SU-DHL-6 (cell line): ENCODE measurements around the gene NRXN2.

ENCODE experiments used
- H2AFZ ChIP-seq: fragments of 200-600 bp; sonication (generic); 2 replicates; pipeline ENCODE4 v1.6.1; 2014; ENCODE audit warnings: low read depth, mild to moderate bottlenecking, moderate library complexity, mixed read lengths, antibody characterized with exemption, low read length; ENCODE audit not compliant: severe bottlenecking
- H3F3A ChIP-seq: fragments of 200-600 bp; shearing (Covaris generic); 2 replicates; pipeline ENCODE4 v1.6.0; 2016; ENCODE audit warnings: antibody characterized with exemption, mild to moderate bottlenecking; ENCODE audit not compliant: insufficient read depth
- H3K27ac ChIP-seq: fragments of 200-600 bp; sonication (generic); 2 replicates; pipeline ENCODE4 v1.5.1; 2016; ENCODE audit warnings: low read depth, mild to moderate bottlenecking, low read length, moderate library complexity, mixed read lengths
- H3K27me3 ChIP-seq: fragments of 200-600 bp; sonication (generic), shearing (Covaris generic); 2 replicates; pipeline ENCODE4 v1.6.0; 2014; ENCODE audit warnings: mild to moderate bottlenecking, low read length
- H3K36me3 ChIP-seq: fragments of 200-600 bp; sonication (generic); 2 replicates; pipeline ENCODE4 v1.6.1; 2014; ENCODE audit warnings: mild to moderate bottlenecking, low read length, mixed read lengths
- H3K4me2 ChIP-seq: fragments of 300-600, 200-600 bp; shearing (Covaris generic), sonication (generic); 2 replicates; pipeline ENCODE4 v1.6.0; 2014; ENCODE audit warnings: low read length, low read depth, mild to moderate bottlenecking; ENCODE audit not compliant: poor library complexity, severe bottlenecking
- H3K4me3 ChIP-seq: fragments of 200-600 bp; sonication (generic); 2 replicates; pipeline ENCODE4 v1.5.1; 2014; ENCODE audit warnings: antibody characterized with exemption, low read length, mild to moderate bottlenecking, mixed read lengths; ENCODE audit not compliant: insufficient read depth, poor library complexity, severe bottlenecking
- H3K79me2 ChIP-seq: fragments of 200-600 bp; sonication (generic); 2 replicates; pipeline ENCODE4 v1.6.1; 2014; ENCODE audit warnings: mild to moderate bottlenecking, low read length, moderate library complexity; ENCODE audit not compliant: insufficient read depth
- H3K9ac ChIP-seq: fragments of 200-600 bp; sonication (generic); 2 replicates; pipeline ENCODE4 v1.7.0; 2014; ENCODE audit warnings: mild to moderate bottlenecking, low read length
- H3K9me2 ChIP-seq: fragments of 200-600 bp; sonication (generic); replicated peaks from 2 replicates; pipeline ENCODE4 v1.6.1; 2014; ENCODE audit warnings: low read length; ENCODE audit not compliant: insufficient read depth
- H3K9me3 ChIP-seq: fragments of 200-600 bp; sonication (generic); 2 replicates; pipeline ENCODE4 v1.6.1; 2014; ENCODE audit warnings: low read length, mixed read lengths; ENCODE audit not compliant: insufficient read depth
- H4K20me1 ChIP-seq: fragments of 200-600 bp; sonication (generic); 2 replicates; pipeline ENCODE4 v1.6.1; 2014; ENCODE audit warnings: low read depth, mild to moderate bottlenecking, antibody characterized with exemption, low read length, moderate library complexity, mixed read lengths
- EZH2phosphoT487 ChIP-seq: fragments of 200-600 bp; sonication (generic), shearing (Covaris generic); conservative IDR thresholded peaks from 2 replicates; pipeline ENCODE4 v1.6.1; 2018; ENCODE audit warnings: mild to moderate bottlenecking, antibody characterized with exemption, low read length, moderate library complexity, mixed read lengths
- TF ChIP-seq, protein P1 (sequence below): fragments of 200-600 bp; sonication (generic); IDR thresholded peaks from one replicate; pipeline ENCODE4 v1.5.1; 2017; ENCODE audit warnings: antibody characterized with exemption, mild to moderate bottlenecking, low read length, moderate library complexity; ENCODE audit not compliant: insufficient read depth, poor library complexity, severe bottlenecking

The NRXN2 gene

GRCh38 chr11:64726867-64727530 lies 4.0 kb upstream of the NRXN2 start:
- Histone ChIP-seq H3K9me3 (no peaks in the 10 kb centered on the region), H3K9ac (no peak overlapping the region), H3K9me2 (no peaks in the 10 kb centered on the region), H3K4me2 (no peak overlapping the region), H3K4me3 (no peak overlapping the region), H2AFZ (no peak overlapping the region), H3K79me2 (no peaks in the 10 kb centered on the region), H3K27me3 (no peaks in the 10 kb centered on the region), H3F3A (no peaks in the 10 kb centered on the region), H4K20me1 (no peaks in the 10 kb centered on the region), H3K27ac (no peak overlapping the region), H3K36me3 (no peaks in the 10 kb centered on the region)
- no peak for TF ChIP-seq EZH2phosphoT487
- TF ChIP-seq, protein P1, sequence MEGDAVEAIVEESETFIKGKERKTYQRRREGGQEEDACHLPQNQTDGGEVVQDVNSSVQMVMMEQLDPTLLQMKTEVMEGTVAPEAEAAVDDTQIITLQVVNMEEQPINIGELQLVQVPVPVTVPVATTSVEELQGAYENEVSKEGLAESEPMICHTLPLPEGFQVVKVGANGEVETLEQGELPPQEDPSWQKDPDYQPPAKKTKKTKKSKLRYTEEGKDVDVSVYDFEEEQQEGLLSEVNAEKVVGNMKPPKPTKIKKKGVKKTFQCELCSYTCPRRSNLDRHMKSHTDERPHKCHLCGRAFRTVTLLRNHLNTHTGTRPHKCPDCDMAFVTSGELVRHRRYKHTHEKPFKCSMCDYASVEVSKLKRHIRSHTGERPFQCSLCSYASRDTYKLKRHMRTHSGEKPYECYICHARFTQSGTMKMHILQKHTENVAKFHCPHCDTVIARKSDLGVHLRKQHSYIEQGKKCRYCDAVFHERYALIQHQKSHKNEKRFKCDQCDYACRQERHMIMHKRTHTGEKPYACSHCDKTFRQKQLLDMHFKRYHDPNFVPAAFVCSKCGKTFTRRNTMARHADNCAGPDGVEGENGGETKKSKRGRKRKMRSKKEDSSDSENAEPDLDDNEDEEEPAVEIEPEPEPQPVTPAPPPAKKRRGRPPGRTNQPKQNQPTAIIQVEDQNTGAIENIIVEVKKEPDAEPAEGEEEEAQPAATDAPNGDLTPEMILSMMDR = no peak

- H3K9ac ChIP-seq = no peak overlapping the region
- H3K9me3 ChIP-seq = no peaks in the 10 kb centered on the region
- H3K9me2 ChIP-seq = no peaks in the 10 kb centered on the region
- no peaks in the 10 kb centered on the region for H3K36me3 ChIP-seq
- no peak for TF ChIP-seq EZH2phosphoT487
- TF ChIP-seq, protein P1 = no peak
- no peaks in the 10 kb centered on the region for H4K20me1 ChIP-seq
- no peaks in the 10 kb centered on the region for H3K79me2 ChIP-seq
- no peaks in the 10 kb centered on the region for H3F3A ChIP-seq
- no peak overlapping the region for H3K27ac ChIP-seq
- H3K4me2 ChIP-seq = no peak overlapping the region
- no peak overlapping the region for H3K4me3 ChIP-seq
- no peaks in the 10 kb centered on the region for H3K27me3 ChIP-seq
- no peak overlapping the region for H2AFZ ChIP-seq
These were observed 3.2 kb upstream of the NRXN2 start for GRCh38 chr11:64726211-64726641.

DNA sequence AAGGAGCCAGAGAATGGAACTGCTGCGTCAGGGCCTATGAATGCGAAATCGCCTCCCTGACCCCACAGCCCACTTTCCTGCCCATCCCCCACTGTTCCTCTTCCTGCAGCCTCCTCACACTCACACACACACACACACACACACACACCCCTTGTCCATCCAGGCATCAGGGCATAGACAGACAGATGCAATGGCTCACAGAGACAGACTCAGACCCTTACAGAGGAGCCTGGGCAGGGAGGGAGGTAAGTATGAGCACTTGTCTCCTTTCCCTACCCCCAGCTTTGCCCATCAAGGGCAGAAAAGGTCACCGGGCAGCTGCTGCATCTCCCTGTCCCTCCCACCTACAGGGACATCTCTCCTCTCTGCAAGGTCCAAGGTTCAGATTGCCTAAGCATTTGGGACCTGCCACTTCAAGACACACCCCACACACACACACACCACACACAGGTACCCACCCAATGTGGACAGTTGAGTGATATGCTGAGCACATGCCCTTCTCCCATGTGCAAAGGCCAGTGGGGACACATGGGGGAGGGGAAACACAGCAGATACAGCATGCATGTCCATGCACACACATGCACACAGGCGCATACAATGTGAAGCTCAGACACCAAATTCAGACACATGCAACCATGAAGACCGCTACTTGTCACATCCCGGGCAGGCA lies 2.0 kb upstream of the NRXN2 start:
- H3K9me2 ChIP-seq = no peaks in the 10 kb centered on the region
- H4K20me1 ChIP-seq = no peaks in the 10 kb centered on the region
- no peak overlapping the region for H3K27ac ChIP-seq
- no peak overlapping the region for H3K4me3 ChIP-seq
- no peak overlapping the region for H2AFZ ChIP-seq
- no peak overlapping the region for H3K4me2 ChIP-seq
- H3K9me3 ChIP-seq = no peaks in the 10 kb centered on the region
- no peaks in the 10 kb centered on the region for H3K36me3 ChIP-seq
- H3K79me2 ChIP-seq = no peaks in the 10 kb centered on the region
- H3K9ac ChIP-seq = no peak overlapping the region
- H3K27me3 ChIP-seq = no peaks in the 10 kb centered on the region
- H3F3A ChIP-seq = no peaks in the 10 kb centered on the region
- TF ChIP-seq EZH2phosphoT487 = no peak
- TF ChIP-seq, protein P1 = no peak
